Epithelial cell of esophagus (primary cell): ENCODE data around the gene SUGCT.

ENCODE experiments used
- DNase-seq: peaks from one replicate; pipeline ENCODE4 v3.0.0; 2010; ENCODE audit warnings: low read depth
- H3K4me3 ChIP-seq: 2 replicates; pipeline ENCODE4 v1.5.1; 2011; ENCODE audit warnings: mild to moderate bottlenecking, low read length, control low read depth
- TF ChIP-seq, protein P1 (sequence below): IDR thresholded peaks from 2 replicates; pipeline ENCODE4 v1.5.1; 2011; ENCODE audit warnings: low read depth, mild to moderate bottlenecking, low read length, control low read depth, inconsistent platforms; ENCODE audit not compliant: insufficient read depth; ENCODE audit errors: missing control alignments

SUGCT gene

DNA sequence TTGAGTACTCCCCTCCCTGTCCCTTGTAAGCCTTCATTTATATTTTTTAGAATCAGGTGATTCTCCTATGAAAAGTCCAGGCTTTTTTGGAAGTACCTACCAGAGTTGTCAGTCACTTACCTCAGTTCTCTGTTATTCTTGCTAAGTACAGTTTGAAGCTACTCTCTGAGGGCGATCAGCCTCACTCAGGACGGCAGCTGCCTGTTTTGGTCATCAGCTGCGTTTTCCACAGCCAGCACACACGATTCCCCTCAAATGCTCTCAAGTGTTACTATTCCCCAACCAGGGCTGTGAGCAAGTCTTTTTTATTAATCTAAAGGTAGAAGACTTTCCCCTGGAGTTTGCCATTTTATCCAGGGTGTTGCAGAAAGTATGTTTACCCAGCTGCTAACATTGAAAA, 328.6 kb downstream of the SUGCT start:
- no peak for DNase-seq
- no peak overlapping the region for H3K4me3 ChIP-seq
- TF ChIP-seq, protein P1, sequence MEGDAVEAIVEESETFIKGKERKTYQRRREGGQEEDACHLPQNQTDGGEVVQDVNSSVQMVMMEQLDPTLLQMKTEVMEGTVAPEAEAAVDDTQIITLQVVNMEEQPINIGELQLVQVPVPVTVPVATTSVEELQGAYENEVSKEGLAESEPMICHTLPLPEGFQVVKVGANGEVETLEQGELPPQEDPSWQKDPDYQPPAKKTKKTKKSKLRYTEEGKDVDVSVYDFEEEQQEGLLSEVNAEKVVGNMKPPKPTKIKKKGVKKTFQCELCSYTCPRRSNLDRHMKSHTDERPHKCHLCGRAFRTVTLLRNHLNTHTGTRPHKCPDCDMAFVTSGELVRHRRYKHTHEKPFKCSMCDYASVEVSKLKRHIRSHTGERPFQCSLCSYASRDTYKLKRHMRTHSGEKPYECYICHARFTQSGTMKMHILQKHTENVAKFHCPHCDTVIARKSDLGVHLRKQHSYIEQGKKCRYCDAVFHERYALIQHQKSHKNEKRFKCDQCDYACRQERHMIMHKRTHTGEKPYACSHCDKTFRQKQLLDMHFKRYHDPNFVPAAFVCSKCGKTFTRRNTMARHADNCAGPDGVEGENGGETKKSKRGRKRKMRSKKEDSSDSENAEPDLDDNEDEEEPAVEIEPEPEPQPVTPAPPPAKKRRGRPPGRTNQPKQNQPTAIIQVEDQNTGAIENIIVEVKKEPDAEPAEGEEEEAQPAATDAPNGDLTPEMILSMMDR: no peak

DNA sequence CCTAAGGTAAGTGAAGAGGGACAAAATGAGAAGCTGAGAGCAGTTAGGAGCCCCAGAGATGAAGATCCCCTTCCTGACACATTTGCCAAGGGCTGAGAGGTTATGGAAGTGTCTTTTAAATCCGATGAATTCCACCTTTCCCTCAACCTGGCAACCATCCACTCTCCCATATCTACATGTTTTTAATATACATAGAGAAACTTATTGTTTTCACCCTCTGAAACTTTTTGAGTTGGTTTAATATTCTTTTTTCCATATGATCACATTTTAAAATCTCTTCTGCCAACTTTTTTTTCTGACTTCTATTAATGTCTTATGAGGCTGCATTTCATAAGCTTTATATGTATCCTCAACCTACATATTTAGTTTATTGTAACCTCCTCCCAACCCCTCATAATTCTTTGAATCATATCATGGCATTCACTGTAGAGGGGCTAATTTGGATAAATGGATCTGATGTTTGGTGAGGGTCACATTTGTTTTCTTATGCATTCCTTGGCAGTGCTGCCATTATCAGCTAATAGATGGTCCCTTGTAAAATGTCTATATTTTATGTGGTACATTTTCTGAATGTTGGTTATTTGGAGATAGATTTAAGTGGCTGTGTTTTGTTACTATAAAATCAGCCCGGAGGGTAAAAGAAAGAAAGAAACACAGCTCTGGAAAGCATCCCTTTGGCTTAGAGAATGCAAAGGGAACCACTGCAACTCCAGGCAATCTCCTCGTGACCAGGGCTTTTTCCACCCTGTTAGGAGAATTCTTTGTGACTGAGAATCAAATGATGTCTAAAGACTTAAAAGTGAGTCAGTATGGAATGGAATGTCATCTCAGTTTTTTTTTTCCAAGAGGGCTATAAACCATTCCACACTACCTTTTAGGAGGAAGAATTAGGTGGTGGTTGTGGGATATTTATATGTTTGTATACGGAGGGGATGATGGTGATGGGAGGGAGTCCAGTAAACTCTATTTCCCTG, 334.4 kb downstream of the SUGCT start:
- TF ChIP-seq, protein P1: no peak
- H3K4me3 ChIP-seq: no peak overlapping the region
- peak; percentile 1 for DNase-seq

- TF ChIP-seq, protein P1: no peak
- H3K4me3 ChIP-seq: no peak overlapping the region
- DNase-seq: peak; percentile 2
These were observed 335.3 kb downstream of the SUGCT start for GRCh38 chr7:40470091-40470592.

DNA sequence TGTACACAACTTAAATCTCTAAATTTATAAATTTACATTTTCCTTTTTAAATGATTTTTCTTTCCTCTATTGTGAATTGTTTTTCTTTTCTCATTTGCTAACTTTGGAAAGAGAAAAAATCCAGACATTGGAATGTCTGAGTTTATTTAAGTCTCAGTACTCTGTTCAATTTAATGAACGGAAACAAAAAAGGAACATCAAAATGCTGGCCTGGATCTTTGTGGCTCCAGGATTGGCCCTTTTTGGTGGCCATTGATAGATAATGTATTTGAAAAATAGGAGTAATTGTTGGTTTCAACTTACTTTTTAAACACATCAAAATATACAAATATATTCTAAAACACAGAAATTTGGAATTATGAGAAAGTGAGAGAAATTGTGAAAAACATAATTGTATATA, 336.0 kb downstream of the SUGCT start:
- H3K4me3 ChIP-seq: no peak overlapping the region
- TF ChIP-seq, protein P1: no peak
- no peak for DNase-seq

DNA sequence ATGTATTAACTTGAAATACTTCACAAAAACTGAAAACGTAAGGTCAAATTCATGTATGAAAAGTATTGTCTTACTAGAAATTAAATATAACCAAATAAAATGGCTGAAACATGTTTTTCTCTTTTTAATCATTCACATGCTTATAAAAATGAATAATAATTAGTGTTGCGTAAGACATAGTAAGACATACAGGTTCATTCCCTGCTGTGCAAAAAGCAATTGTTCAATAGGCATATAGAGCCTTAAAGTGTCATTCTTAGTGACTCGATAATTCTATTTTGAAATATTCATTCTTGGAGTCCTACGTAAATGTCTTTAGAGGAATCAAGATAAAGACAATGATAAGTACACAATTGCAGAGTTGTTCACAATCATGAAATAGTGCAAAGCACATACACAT, 337.1 kb downstream of the SUGCT start:
- H3K4me3 ChIP-seq: no peak overlapping the region
- TF ChIP-seq, protein P1: no peak
- no peak for DNase-seq

DNA sequence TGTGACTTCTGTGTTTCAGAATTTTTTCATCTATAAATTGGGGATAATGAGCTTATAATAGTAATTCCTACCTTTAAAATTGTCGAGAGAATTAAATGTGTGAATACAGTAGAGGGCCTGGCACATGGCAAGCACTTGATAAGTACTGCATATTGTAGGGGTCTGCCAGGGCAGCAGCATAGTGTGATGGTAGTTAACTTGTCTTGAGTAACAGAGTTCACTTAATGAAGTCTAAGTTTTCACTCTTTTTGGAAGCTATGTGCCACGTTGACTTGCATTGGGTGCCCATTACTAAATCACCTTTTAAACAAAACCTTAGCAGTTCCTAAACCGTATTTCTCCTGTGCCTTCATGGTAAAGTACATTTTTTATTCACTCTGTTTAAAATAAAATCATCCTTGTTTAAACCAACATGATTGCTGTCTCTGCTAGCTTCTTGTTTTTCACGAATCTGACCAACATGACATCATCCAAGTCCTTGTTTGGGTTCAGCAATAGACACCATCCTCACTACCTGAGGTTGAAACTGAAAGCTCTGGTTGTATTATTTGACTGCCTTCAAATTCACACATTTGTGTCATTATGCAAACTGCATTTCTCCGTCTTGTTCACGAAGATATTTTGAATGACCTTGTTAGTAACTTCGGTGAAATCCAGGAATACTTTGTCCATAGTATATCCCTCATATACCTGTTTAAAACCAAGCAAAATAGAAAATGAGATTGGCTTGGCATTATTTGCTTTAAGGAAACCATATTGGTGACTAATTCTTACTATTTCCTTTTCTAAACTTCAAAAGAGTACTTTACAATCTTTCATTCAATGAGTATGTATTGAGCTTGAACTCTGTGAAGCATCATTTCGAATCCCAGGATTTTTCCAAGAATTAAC, 340.2 kb downstream of the SUGCT start:
- DNase-seq: no peak
- TF ChIP-seq, protein P1: no peak
- H3K4me3 ChIP-seq: no peak overlapping the region
